Transverse colon (tissue), 4 donors: ENCODE measurements around the gene ZNF33A.

Source experiments
- EP300 ChIP-seq: sonication (generic); formaldehyde crosslinking; IDR thresholded peaks from one replicate; pipeline ENCODE4 v1.6.1; 2017; ENCODE audit warnings: antibody characterized with exemption, low read depth
- POLR2A ChIP-seq: fragments of 450-650 bp; IDR thresholded peaks from one replicate; pipeline ENCODE4 v1.6.1; 2016; ENCODE audit warnings: antibody characterized with exemption, mild to moderate bottlenecking, moderate library complexity
- POLR2AphosphoS5 ChIP-seq, 3 donors: sonication (generic); formaldehyde crosslinking; IDR thresholded peaks; one replicate each; pipeline ENCODE4 v1.6.1; 2016; ENCODE audit warnings: antibody characterized with exemption in 3 of 3
- TF ChIP-seq, protein P1 (sequence below), 5 experiments: fragments of 200-600 bp in 3 of 5; fragments of 450-650 bp in 2 of 5; sonication (generic) in 3 of 5; IDR thresholded peaks; 1 replicate in 2 of 5; 2 replicates in 3 of 5; pipeline ENCODE4 v1.5.1; 2016 to 2017; ENCODE audit warnings: antibody characterized with exemption in 5 of 5, inconsistent platforms in 3 of 5, mild to moderate bottlenecking in 2 of 5, moderate library complexity in 1 of 5

DNA sequence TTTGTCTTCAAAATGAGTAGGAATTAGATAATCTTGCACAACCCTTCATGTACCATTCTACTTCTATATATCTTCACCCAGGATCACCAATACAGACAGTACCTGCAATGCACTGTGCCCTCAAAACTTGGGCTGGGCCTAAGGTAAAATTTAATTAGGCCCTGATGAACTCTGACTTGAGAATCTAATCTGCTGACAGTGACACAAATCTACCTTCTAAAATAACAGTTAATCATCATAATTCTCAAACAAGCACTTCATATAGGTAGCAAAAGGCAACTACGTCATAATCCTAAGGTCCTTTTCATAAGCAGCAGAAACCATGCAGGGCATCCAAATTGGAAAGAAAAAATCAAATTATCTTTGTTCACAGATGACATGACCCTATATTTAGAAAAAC, 38.1 kb upstream of the ZNF33A start:
- TF ChIP-seq, protein P1, sequence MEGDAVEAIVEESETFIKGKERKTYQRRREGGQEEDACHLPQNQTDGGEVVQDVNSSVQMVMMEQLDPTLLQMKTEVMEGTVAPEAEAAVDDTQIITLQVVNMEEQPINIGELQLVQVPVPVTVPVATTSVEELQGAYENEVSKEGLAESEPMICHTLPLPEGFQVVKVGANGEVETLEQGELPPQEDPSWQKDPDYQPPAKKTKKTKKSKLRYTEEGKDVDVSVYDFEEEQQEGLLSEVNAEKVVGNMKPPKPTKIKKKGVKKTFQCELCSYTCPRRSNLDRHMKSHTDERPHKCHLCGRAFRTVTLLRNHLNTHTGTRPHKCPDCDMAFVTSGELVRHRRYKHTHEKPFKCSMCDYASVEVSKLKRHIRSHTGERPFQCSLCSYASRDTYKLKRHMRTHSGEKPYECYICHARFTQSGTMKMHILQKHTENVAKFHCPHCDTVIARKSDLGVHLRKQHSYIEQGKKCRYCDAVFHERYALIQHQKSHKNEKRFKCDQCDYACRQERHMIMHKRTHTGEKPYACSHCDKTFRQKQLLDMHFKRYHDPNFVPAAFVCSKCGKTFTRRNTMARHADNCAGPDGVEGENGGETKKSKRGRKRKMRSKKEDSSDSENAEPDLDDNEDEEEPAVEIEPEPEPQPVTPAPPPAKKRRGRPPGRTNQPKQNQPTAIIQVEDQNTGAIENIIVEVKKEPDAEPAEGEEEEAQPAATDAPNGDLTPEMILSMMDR (IDR thresholded peaks at IDR 0.05) = no peak
- no peak for TF ChIP-seq POLR2A
- TF ChIP-seq EP300 = no peak
- no peak for TF ChIP-seq POLR2AphosphoS5 (IDR thresholded peaks at IDR 0.05)
